ENCODE data around the gene TTC7B.
"Not testable (repeated sequence)": the region's sequence is repeated elsewhere in the genome, so short reads cannot be mapped to it uniquely, and the experiment has no call there.

The TTC7B gene

GRCh38 chr14:90831821-90832220 is 15.6 kb upstream of the TTC7B start:
- no peak for DNase-seq (ENCODE audit: low read depth)

- no peak for DNase-seq (ENCODE audit: low read depth)
Measured at GRCh38 chr14:90830931-90831701, 14.9 kb upstream of the TTC7B start.

GRCh38 chr14:90829677-90830076 is 13.4 kb upstream of the TTC7B start:
- no peak for DNase-seq (ENCODE audit: low read depth)

- no peak for DNase-seq (ENCODE audit: low read depth)
Measured at GRCh38 chr14:90828642-90829487, 12.6 kb upstream of the TTC7B start.

- DNase-seq (ENCODE audit: low read depth): no peak
Measured at GRCh38 chr14:90827919-90828610, 11.8 kb upstream of the TTC7B start.

GRCh38 chr14:90823542-90823941 is 7.3 kb upstream of the TTC7B start:
- DNase-seq (ENCODE audit: low read depth): not testable (repeated sequence)

GRCh38 chr14:90820958-90821357 is 4.7 kb upstream of the TTC7B start:
- no peak for DNase-seq (ENCODE audit: low read depth)

GRCh38 chr14:90819734-90820393 is 3.6 kb upstream of the TTC7B start:
- no peak for DNase-seq (ENCODE audit: low read depth)

- no peak for DNase-seq (ENCODE audit: low read depth)
Measured at GRCh38 chr14:90818715-90819114, 2.5 kb upstream of the TTC7B start.

GRCh38 chr14:90816681-90817436 is 629 bp upstream of the TTC7B start:
- no peak for DNase-seq (ENCODE audit: low read depth)

GRCh38 chr14:90815572-90815821 is 733 bp downstream of the TTC7B start:
- DNase-seq (ENCODE audit: low read depth): no peak

GRCh38 chr14:90814806-90815571 is 1.2 kb downstream of the TTC7B start:
- no peak for DNase-seq (ENCODE audit: low read depth)

- no peak for DNase-seq (ENCODE audit: low read depth)
Measured at GRCh38 chr14:90813442-90813841, 2.8 kb downstream of the TTC7B start.

GRCh38 chr14:90812109-90812508 is 4.1 kb downstream of the TTC7B start:
- DNase-seq (ENCODE audit: low read depth): no peak

GRCh38 chr14:90811641-90812040 is 4.6 kb downstream of the TTC7B start:
- no peak for DNase-seq (ENCODE audit: low read depth)

- no peak for DNase-seq (ENCODE audit: low read depth)
Measured at GRCh38 chr14:90810806-90811205, 5.4 kb downstream of the TTC7B start.

GRCh38 chr14:90809530-90810312 is 6.5 kb downstream of the TTC7B start:
- no peak for DNase-seq (ENCODE audit: low read depth)

GRCh38 chr14:90808759-90809529 is 7.3 kb downstream of the TTC7B start:
- no peak for DNase-seq (ENCODE audit: low read depth)

- DNase-seq (ENCODE audit: low read depth): no peak
Measured at GRCh38 chr14:90807060-90807459, 9.2 kb downstream of the TTC7B start.
